Stimulated activated memory B cell treated with anti-CD40 and anti-IgM and Interleukin-4, amounts not matched to agents 10 μg/mL and 1 μg/mL and 100 μg/mL, for 72 hours (primary cell): ENCODE measurements around the gene RCE1.

Experiments used
- ATAC-seq: fragments of 150-1000 bp; cut with Tn5 transposase; 2 replicates; pipeline ENCODE4 v1.10.0; 2021
- H3K27ac Mint-ChIP-seq: one replicate; pipeline ENCODE4 v1.8.0; 2022; ENCODE audit warnings: mild to moderate bottlenecking, mixed read lengths
- H3K27me3 Mint-ChIP-seq: one replicate; pipeline ENCODE4 v1.8.0; 2022; ENCODE audit warnings: mixed read lengths
- H3K36me3 Mint-ChIP-seq: one replicate; pipeline ENCODE4 v1.8.0; 2022; ENCODE audit warnings: mixed read lengths
- H3K4me1 Mint-ChIP-seq: one replicate; pipeline ENCODE4 v1.8.0; 2022; ENCODE audit warnings: mixed read lengths
- H3K4me3 Mint-ChIP-seq: one replicate; pipeline ENCODE4 v1.8.0; 2022; ENCODE audit warnings: mild to moderate bottlenecking, moderate library complexity, mixed read lengths
- H3K9me3 Mint-ChIP-seq: one replicate; pipeline ENCODE4 v1.8.0; 2022; ENCODE audit warnings: mixed read lengths

Gene RCE1

DNA sequence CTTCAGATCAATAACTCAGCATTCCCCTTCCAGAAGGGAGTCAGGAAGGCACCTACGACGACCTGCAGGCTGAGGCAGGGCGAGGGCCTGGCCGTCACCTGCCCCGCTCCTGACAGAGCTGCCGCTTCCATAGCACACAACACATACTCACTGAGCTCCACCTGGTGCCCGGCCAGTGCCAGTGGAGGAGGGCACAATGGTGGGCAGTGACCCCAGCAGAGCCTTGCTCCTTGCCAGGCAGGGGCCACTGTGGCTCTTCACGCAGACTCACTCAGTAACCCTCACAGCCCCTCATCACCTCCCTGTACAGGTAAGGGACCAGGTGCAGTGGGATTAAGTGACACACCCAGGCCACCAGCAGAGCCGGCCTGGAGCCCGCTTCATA is 38.2 kb downstream of the RCE1 start:
- Mint-ChIP-seq H3K9me3 (no peaks in the 10 kb centered on the region), H3K27me3 (peaks cover 45% of the 10 kb centered on the region), H3K4me1 (peaks cover 10% of the 10 kb centered on the region), H3K27ac (no peak overlapping the region), H3K4me3 (no peak overlapping the region), H3K36me3 (no peaks in the 10 kb centered on the region)
- ATAC-seq = no peak

DNA sequence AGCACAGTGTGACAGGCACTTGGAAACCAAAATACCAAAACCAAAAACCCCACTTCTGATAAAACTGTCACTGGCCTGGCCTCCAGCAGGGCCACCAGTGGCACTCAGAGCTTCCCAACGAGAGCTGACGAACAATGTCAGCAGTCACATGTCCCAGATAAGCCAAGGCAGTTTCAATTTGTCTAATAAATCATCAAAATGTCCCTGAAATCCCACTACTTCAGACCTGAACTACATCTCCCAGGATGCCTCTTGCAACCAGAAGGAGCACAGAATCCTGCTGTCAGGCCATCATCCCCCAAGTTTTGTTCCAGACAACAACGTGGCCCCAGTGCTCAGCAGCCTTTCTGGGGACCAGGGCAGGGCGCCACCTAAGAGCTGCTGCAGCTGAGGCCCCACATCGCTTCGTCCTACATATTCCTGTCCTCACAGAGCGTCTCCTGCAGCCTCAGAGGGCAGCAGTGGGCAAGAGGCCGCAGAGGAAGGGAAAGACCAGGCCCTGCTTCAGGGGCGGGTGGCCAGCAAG is 38.7 kb downstream of the RCE1 start:
- Mint-ChIP-seq H3K4me1 (peaks cover 10% of the 10 kb centered on the region), H3K9me3 (no peaks in the 10 kb centered on the region), H3K27me3 (peaks cover 47% of the 10 kb centered on the region), H3K27ac (no peak overlapping the region), H3K36me3 (no peaks in the 10 kb centered on the region), H3K4me3 (no peak overlapping the region)
- no peak for ATAC-seq

DNA sequence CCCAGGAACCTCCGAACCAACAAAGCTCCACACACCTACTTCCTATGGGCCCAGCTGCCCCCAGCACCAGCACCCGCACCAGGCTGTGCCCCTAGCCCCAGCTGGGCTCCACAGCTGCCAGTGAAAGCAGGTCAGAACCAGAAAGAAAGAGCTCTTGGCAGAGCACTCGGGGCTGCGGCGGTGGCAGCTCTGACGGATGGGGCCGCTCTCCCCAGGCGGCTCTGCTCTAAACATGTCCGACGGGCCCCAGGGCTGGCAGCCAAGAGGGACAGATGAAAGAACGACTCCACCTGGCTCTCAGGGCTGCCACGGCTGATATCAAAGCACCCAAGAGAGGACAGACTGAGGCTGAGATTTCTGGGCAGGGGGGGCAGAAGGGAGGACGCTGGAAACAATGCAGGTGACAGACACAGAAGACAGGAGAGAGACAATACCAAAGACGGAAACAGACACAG is 39.3 kb downstream of the RCE1 start:
- Mint-ChIP-seq H3K4me3 (no peak overlapping the region), H3K9me3 (no peaks in the 10 kb centered on the region), H3K27ac (no peak overlapping the region), H3K36me3 (no peaks in the 10 kb centered on the region), H3K4me1 (peaks cover 10% of the 10 kb centered on the region), H3K27me3 (peaks cover 53% of the 10 kb centered on the region)
- no peak for ATAC-seq

DNA sequence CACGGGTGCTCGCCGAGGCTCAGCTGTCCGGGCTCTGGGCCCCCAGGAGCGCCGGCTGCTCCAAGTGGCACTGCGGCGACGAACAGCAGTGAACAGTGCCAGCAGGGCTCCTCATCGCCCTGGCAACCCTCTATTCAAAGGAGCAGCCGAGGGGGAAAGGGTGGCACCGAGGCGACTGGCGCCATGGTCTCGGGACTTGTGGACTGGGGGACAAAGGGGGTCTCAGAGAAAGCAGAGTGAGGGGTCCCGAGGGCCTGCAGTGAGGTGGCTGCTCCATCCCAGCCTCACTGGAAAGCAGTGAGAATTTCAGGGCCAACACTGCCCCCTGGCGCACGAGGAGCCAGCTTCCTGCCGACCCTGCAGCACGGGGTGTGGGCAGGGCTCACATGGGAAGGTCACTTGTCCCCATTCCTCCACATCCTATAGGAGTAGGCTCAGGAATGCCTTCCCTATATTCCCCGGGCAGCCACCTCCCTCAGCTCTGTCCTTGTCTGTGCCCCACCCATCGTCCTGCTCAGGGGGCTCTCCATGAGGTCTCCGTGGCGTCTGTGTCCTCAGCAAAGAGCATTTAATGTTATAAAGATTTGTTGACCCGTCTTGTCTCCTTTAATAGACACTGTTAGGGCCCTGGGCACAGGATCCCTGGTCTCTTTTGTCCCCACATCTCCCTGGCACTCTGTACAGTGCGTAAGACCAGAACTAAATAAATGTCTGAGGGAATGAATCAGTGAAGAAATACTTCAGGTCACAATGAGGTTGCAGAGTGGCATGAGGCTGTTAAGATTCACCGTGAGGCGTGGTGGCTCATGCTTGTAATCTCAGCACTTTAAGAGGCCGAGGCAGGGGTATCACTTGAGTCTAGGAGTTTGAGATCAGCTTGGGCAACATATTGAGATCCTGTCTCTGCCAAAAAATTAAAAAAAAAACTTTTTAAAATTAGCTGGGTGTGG is 40.0 kb downstream of the RCE1 start:
- Mint-ChIP-seq H3K36me3 (no peaks in the 10 kb centered on the region), H3K27ac (no peak overlapping the region), H3K27me3 (peaks cover 56% of the 10 kb centered on the region), H3K4me1 (peaks cover 10% of the 10 kb centered on the region), H3K4me3 (no peak overlapping the region), H3K9me3 (no peaks in the 10 kb centered on the region)
- ATAC-seq = peak; percentile 69

DNA sequence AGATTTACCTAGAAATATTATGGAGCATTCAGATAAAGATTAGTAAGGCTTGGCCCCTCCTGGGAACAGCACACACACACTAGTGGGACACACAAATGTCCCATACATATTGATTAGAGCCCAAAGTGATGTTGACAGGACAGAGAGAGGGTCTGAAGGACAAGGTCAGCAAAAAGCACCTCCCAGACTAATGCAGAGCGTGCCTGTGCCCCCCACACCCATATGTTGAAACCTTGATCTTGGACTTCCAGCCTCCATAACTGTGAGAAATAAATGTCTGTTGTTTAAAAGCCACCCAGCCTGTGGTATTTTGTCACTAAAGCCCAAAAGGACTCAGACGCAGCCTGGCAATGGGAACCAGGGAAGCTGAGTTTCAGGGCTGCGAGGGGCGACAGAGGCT is 41.2 kb downstream of the RCE1 start:
- Mint-ChIP-seq H3K4me1 (peaks cover 10% of the 10 kb centered on the region), H3K4me3 (no peak overlapping the region), H3K27ac (no peak overlapping the region), H3K36me3 (no peaks in the 10 kb centered on the region), H3K27me3 (peaks cover 54% of the 10 kb centered on the region), H3K9me3 (no peaks in the 10 kb centered on the region)
- no peak for ATAC-seq

DNA sequence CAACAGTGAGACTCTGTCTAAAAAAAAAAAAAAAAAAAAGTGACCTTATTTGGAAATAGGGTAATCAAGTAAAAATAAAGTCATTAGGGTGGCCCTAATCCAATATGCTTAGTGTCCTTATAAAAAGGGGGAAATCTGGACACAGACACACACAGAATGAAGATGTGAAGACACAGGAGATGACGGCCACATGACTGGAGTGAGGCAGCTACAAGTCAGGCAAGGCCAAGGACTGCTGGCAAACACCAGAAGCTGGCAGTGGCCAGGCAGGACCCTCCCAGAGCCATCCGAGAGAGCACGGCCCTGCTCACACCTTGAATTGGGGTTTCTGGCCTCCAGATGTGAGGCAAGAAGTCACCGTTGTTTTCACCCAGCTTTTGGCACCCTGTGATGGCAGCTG is 42.2 kb downstream of the RCE1 start:
- Mint-ChIP-seq H3K36me3 (no peaks in the 10 kb centered on the region), H3K9me3 (no peaks in the 10 kb centered on the region), H3K27ac (no peak overlapping the region), H3K4me3 (no peak overlapping the region), H3K4me1 (peaks cover 10% of the 10 kb centered on the region), H3K27me3 (peaks cover 54% of the 10 kb centered on the region)
- no peak for ATAC-seq

DNA sequence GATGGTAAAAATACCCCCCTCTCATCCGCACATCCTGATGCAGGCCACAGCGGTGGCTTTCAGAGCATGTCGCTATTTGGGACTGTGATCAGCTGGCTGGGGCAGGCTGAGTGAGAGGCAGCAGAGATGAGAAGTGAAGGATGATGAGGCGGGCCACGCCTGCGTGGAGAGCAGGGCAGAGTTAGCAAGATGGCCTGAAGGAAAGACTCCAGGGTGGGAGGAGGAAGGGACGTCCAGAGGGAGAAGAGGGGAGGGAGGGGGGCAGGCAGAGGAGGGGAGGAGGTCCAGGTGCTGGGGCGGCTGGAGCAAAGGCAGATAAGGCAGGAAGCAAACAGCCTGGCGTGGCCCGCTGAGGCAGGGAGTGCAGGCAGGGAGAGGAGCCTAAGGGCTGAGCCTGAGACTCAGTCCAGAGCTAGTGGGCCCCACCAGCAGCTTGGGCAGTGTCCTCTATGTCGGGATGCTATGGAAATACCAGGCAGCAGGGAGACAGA is 42.8 kb downstream of the RCE1 start:
- Mint-ChIP-seq H3K4me1 (peaks cover 10% of the 10 kb centered on the region), H3K27me3 (peaks cover 54% of the 10 kb centered on the region), H3K36me3 (no peaks in the 10 kb centered on the region), H3K4me3 (no peak overlapping the region), H3K27ac (no peak overlapping the region), H3K9me3 (no peaks in the 10 kb centered on the region)
- ATAC-seq = no peak

DNA sequence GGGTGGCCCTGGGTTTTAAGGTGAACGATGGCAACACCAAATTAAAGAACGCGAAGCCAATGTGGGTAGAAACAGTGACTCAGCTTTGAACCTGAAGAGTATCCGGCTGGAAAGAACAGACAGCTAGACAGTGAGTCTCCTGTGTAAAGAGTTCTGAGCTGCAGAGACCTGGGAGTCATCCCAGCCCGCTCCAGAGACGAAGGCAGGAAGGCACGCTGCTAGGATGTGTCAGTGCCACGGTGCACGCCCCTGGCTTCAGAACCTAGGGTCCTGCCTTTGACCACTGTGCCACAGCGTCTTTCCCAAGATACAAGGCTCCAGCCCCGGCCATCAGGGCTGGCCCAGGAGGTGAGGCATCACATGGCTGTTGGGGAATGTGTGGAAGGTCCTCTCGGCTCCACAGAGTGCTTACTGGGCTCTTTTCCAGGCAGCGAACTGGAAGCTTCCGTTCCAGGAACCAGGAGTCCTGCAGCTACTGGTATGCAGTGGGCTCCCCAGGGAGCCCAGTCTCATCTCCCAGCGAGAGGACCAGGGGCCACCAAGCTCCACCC is 43.5 kb downstream of the RCE1 start:
- peaks cover 12% of the 10 kb centered on the region for H3K4me1 Mint-ChIP-seq
- H3K27me3 Mint-ChIP-seq = peaks cover 52% of the 10 kb centered on the region
- no peaks in the 10 kb centered on the region for H3K9me3 Mint-ChIP-seq
- no peak overlapping the region for H3K4me3 Mint-ChIP-seq
- no peaks in the 10 kb centered on the region for H3K36me3 Mint-ChIP-seq
- no peak overlapping the region for H3K27ac Mint-ChIP-seq
- ATAC-seq = no peak

DNA sequence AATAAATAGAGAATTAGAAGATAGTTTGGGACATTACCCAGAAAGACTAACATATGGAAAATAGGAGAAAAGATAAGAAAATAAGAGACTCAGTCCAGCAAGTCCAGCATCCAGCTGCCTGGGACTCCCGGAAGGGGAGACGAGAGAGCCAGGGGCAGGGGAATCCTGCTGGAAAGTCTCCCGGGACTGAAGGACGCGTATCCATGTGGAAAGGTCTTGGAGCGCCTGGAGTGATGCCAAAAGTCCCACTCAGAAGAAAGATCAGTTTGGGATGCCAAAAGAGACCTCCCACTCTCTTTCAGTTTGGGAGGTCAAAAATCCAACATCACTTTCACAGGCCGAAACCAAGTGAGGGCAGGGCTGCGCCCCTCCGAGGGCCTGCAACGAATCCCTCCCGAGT is 44.3 kb downstream of the RCE1 start:
- Mint-ChIP-seq H3K4me3 (no peak overlapping the region), H3K36me3 (no peaks in the 10 kb centered on the region), H3K27me3 (peaks cover 52% of the 10 kb centered on the region), H3K4me1 (peaks cover 18% of the 10 kb centered on the region), H3K9me3 (no peaks in the 10 kb centered on the region), H3K27ac (no peak overlapping the region)
- no peak for ATAC-seq

DNA sequence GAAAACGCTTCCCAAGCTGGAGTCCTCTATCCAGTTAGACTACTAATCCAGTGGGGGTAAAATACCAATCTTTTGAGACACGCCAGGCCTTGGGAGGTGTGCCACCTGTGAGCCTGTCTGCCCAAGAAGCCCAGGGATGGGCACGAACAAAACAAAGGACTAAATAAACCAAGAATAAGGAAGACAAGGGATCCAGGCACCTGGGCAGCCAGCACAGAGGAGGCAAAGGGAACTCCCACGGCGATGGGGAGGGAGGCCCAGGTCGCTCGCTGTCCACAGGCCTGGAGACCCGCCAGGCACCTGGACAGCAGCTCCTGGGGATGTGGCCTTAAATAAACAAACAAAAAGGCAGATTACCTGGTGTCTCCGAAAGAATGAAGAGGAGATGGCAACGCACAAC is 45.0 kb downstream of the RCE1 start:
- Mint-ChIP-seq H3K27ac (no peak overlapping the region), H3K27me3 (peaks cover 54% of the 10 kb centered on the region), H3K4me3 (no peak overlapping the region), H3K4me1 (peaks cover 11% of the 10 kb centered on the region), H3K36me3 (no peaks in the 10 kb centered on the region), H3K9me3 (no peaks in the 10 kb centered on the region)
- no peak for ATAC-seq

DNA sequence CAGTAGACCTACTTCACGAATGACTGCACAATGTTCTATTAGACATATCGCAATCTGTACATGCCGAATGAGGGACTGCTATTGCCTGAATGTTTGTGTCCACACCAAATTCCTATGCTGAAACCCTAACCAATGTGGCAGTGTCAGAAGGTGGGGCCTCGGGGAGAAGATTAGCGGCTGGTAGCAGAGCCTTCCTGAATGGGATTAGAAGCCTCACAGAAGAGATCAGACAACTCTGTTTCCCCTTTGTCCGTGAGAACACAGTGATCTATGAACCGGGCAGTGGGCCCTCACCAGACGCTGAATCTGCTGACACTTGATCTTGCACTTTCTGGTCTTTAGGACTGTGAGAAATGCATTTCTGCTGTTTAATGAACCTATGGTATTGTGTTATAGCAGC is 46.7 kb downstream of the RCE1 start:
- H3K27ac Mint-ChIP-seq = no peak overlapping the region
- no peaks in the 10 kb centered on the region for H3K9me3 Mint-ChIP-seq
- no peaks in the 10 kb centered on the region for H3K36me3 Mint-ChIP-seq
- peaks cover 69% of the 10 kb centered on the region for H3K27me3 Mint-ChIP-seq
- H3K4me3 Mint-ChIP-seq = no peak overlapping the region
- no peak for ATAC-seq
- peaks cover 10% of the 10 kb centered on the region for H3K4me1 Mint-ChIP-seq

DNA sequence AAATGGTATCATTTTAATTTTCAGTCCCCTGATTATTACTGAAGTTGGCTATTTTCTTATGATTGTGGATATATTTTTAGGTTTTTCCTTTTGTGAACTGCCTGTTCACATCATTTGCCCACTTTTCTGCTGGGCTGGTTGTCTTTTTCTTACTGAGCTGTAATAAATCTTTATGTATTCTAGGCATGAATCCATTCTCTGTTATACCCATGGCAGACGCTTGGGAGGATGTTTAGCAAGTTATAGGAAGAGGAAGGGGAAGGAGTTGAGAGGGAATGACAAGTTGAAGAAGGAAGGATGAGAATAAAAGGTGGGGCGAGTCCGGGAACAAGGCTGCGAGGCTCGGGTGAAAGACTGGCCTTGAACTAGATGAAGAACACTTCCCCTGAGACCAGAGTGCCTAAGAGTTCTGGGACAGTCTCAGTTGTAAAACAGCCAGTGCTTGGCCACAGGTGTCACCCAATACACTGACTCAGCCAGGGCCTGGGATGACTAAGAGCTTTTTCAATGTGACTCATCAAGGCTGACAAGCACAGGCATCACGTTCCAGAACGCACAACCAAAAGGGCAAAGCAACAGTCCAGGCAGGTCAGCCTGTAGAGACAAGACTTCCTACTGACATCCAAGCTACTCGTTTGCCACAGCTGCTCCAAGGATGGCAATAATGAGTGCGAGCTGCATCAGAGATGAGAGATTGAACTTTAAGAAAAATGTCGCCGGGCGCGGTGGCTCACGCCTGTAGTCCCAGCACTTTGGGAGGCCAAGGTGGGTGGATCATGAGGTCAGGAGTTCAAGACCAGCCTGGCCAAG is 48.8 kb downstream of the RCE1 start:
- peak; percentile 84 for ATAC-seq
- Mint-ChIP-seq H3K27ac (no peak overlapping the region), H3K4me3 (no peak overlapping the region), H3K36me3 (no peaks in the 10 kb centered on the region), H3K9me3 (no peaks in the 10 kb centered on the region), H3K27me3 (peaks cover 61% of the 10 kb centered on the region), H3K4me1 (peaks cover 10% of the 10 kb centered on the region)

DNA sequence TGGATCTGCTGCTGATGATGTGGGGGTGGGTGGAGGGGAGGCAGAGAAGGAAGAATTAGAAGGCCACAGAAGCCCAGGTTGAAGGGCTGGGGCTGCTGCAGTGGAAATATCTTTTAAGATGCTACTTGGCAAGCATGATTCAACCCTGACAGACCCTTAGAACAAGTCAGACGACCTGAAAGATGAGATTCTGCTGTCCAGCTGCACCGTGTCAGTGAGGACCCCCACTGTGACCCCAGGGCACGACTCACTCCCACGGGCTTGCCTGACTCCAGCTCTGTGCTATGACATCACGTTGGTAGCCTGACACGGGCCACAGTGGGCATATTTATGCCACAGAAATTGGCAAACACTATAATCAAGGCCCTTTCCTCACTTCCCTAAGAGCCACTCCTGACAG is 49.7 kb downstream of the RCE1 start:
- Mint-ChIP-seq H3K27ac (no peak overlapping the region), H3K4me1 (peaks cover 10% of the 10 kb centered on the region), H3K27me3 (peaks cover 53% of the 10 kb centered on the region), H3K4me3 (no peak overlapping the region), H3K9me3 (no peaks in the 10 kb centered on the region), H3K36me3 (no peaks in the 10 kb centered on the region)
- no peak for ATAC-seq

DNA sequence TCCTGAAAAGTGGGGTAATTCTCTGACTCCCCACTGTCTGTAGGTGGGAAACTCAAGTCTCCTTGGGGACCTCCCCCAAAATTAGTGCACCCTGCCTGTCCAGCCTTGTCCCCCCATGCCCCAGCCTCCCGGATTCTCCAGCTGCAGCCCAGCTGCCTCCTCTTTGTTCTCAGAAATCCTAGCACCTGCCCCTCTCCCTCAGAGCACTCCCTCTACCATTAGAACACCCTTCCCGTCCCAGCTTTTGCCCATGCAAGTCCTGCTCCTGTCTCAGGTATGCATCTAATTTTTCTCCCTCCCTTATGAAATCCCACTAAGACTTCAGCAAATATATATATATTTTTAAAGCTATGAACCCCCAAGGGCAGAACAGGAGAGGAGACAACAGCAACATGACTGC is 50.9 kb downstream of the RCE1 start:
- Mint-ChIP-seq H3K27ac (no peak overlapping the region), H3K36me3 (no peaks in the 10 kb centered on the region), H3K4me3 (no peak overlapping the region), H3K4me1 (peaks cover 10% of the 10 kb centered on the region), H3K27me3 (peaks cover 51% of the 10 kb centered on the region), H3K9me3 (no peaks in the 10 kb centered on the region)
- ATAC-seq = no peak
